H9 (cell line): Measurements from ENCODE around the gene SERINC1. TPM values are rescaled to one million over a fixed set of nuclear protein-coding genes. Genes with fewer than 3 reads are reported as not detected.

ENCODE experiments used
- DNase-seq: peaks from one replicate; pipeline ENCODE4 v3.0.0-alpha.2; 2017
- H2AFZ ChIP-seq: one replicate; pipeline ENCODE4 v1.6.1; 2013; ENCODE audit warnings: mild to moderate bottlenecking, low read length, control low read depth, moderate library complexity
- H2AK5ac ChIP-seq: 2 replicates; pipeline ENCODE4 v1.6.1; 2013; ENCODE audit warnings: low read length, control low read depth, mixed read lengths; ENCODE audit not compliant: insufficient read length
- H2BK120ac ChIP-seq: one replicate; pipeline ENCODE4 v1.6.1; 2013; ENCODE audit warnings: low read depth, mild to moderate bottlenecking, low read length, control low read depth, inconsistent platforms; ENCODE audit not compliant: poor library complexity, severe bottlenecking
- H2BK12ac ChIP-seq: 2 replicates; pipeline ENCODE4 v1.6.1; 2013; ENCODE audit warnings: low read length, control low read depth, mixed read lengths, low read depth; ENCODE audit not compliant: insufficient read length
- H2BK15ac ChIP-seq: 2 replicates; pipeline ENCODE4 v1.6.1; 2013; ENCODE audit warnings: low read depth, low read length, control low read depth
- H2BK20ac ChIP-seq: one replicate; pipeline ENCODE4 v1.6.1; 2013; ENCODE audit warnings: low read depth, mild to moderate bottlenecking, low read length, control low read depth, inconsistent platforms; ENCODE audit not compliant: poor library complexity, severe bottlenecking
- H2BK5ac ChIP-seq: 2 replicates; pipeline ENCODE4 v1.6.1; 2013; ENCODE audit warnings: low read length, control low read depth, mixed read lengths; ENCODE audit not compliant: insufficient read length
- H3K14ac ChIP-seq: 2 replicates; pipeline ENCODE4 v1.6.1; 2013; ENCODE audit warnings: low read length, control low read depth; ENCODE audit not compliant: insufficient read depth
- H3K18ac ChIP-seq: 2 replicates; pipeline ENCODE4 v1.6.1; 2013; ENCODE audit warnings: low read depth, mild to moderate bottlenecking, mixed read lengths, low read length, control low read depth; ENCODE audit not compliant: insufficient read length
- H3K23ac ChIP-seq: 2 replicates; pipeline ENCODE4 v1.6.1; 2013; ENCODE audit warnings: low read length, control low read depth, mixed read lengths, low read depth; ENCODE audit not compliant: insufficient read length
- H3K23me2 ChIP-seq: 2 replicates; pipeline ENCODE4 v1.6.1; 2013; ENCODE audit warnings: low read depth, mild to moderate bottlenecking, mixed read lengths, low read length, control low read depth; ENCODE audit not compliant: insufficient read length, poor library complexity, severe bottlenecking
- H3K27ac ChIP-seq: 2 replicates; pipeline ENCODE4 v1.5.1; 2013; ENCODE audit warnings: low read length, control low read depth, mixed read lengths, low read depth; ENCODE audit not compliant: insufficient read length
- H3K27me3 ChIP-seq: 2 replicates; pipeline ENCODE4 v1.6.1; 2013; ENCODE audit warnings: low read length, control low read depth, inconsistent platforms; ENCODE audit not compliant: insufficient read depth
- H3K4ac ChIP-seq: 2 replicates; pipeline ENCODE4 v1.6.1; 2013; ENCODE audit warnings: low read depth, mild to moderate bottlenecking, control low read depth, inconsistent platforms, low read length, moderate library complexity
- H3K4me1 ChIP-seq: 2 replicates; pipeline ENCODE4 v1.6.1; 2013; ENCODE audit warnings: low read length, control low read depth, inconsistent platforms; ENCODE audit not compliant: insufficient read depth
- H3K4me2 ChIP-seq: 2 replicates; pipeline ENCODE4 v1.6.1; 2013; ENCODE audit warnings: low read length, control low read depth, mixed read lengths; ENCODE audit not compliant: insufficient read length, insufficient read depth
- H3K56ac ChIP-seq: 2 replicates; pipeline ENCODE4 v1.6.1; 2013; ENCODE audit warnings: low read depth, mild to moderate bottlenecking, mixed read lengths, low read length, control low read depth; ENCODE audit not compliant: insufficient read length
- H3K79me1 ChIP-seq: 2 replicates; pipeline ENCODE4 v1.6.1; 2013; ENCODE audit warnings: low read depth, mild to moderate bottlenecking, moderate library complexity, low read length, control low read depth, inconsistent platforms; ENCODE audit not compliant: insufficient read depth, poor library complexity, severe bottlenecking
- H3K79me2 ChIP-seq: 2 replicates; pipeline ENCODE4 v1.6.1; 2013; ENCODE audit warnings: low read length, control low read depth, inconsistent platforms; ENCODE audit not compliant: insufficient read depth
- H3K9ac ChIP-seq: 2 replicates; pipeline ENCODE4 v1.6.1; 2013; ENCODE audit warnings: low read length, control low read depth, mixed read lengths; ENCODE audit not compliant: insufficient read length; ENCODE audit errors: extremely low read depth
- H3K9me3 ChIP-seq: one replicate; pipeline ENCODE4 v1.6.1; 2013; ENCODE audit warnings: low read depth, low read length, inconsistent platforms; ENCODE audit not compliant: control insufficient read depth
- H3T11ph ChIP-seq: one replicate; pipeline ENCODE4 v1.6.1; 2013; ENCODE audit warnings: mild to moderate bottlenecking, low read length, control low read depth, inconsistent platforms
- H4K20me1 ChIP-seq: one replicate; pipeline ENCODE4 v1.6.1; 2013; ENCODE audit not compliant: control insufficient read depth, insufficient read length, insufficient read depth
- H4K5ac ChIP-seq: 2 replicates; pipeline ENCODE4 v1.6.1; 2013; ENCODE audit warnings: low read depth, mild to moderate bottlenecking, mixed read lengths, low read length, control low read depth; ENCODE audit not compliant: insufficient read length
- H4K8ac ChIP-seq: replicated peaks from 2 replicates; pipeline ENCODE4 v1.6.1; 2013; ENCODE audit warnings: low read length, control low read depth, mixed read lengths, low read depth; ENCODE audit not compliant: insufficient read length
- H4K91ac ChIP-seq: 2 replicates; pipeline ENCODE4 v1.6.1; 2013; ENCODE audit warnings: low read depth, mild to moderate bottlenecking, moderate library complexity, mixed read lengths, low read length, control low read depth; ENCODE audit not compliant: insufficient read length
- H3K27ac Mint-ChIP-seq, 3 experiments: 2 replicates in 2 of 3; 3 replicates in 1 of 3; pipeline ENCODE4 v1.8.0; 2020 to 2021; ENCODE audit warnings: mixed read lengths in 3 of 3, mild to moderate bottlenecking in 1 of 3, moderate library complexity in 1 of 3
- H3K27me3 Mint-ChIP-seq: 2 replicates; pipeline ENCODE4 v1.8.0; 2021; ENCODE audit warnings: low read depth, mild to moderate bottlenecking, moderate library complexity, mixed read lengths
- H3K36me3 Mint-ChIP-seq, 3 experiments: 2 replicates in 2 of 3; 3 replicates in 1 of 3; pipeline ENCODE4 v1.8.0; 2020 to 2021; ENCODE audit warnings: low read depth in 3 of 3, mixed read lengths in 3 of 3; ENCODE audit not compliant: insufficient read depth in 1 of 3
- H3K4me1 Mint-ChIP-seq, 2 experiments: 2 replicates each; pipeline ENCODE4 v1.8.0; 2020; ENCODE audit warnings: mixed read lengths in 2 of 2
- H3K4me3 Mint-ChIP-seq, 2 experiments: 2 replicates in 1 of 2; 3 replicates in 1 of 2; pipeline ENCODE4 v1.8.0; 2020 to 2021; ENCODE audit warnings: mild to moderate bottlenecking in 2 of 2, mixed read lengths in 2 of 2, moderate library complexity in 1 of 2
- H3K9me3 Mint-ChIP-seq, 2 experiments: 2 replicates in 1 of 2; 3 replicates in 1 of 2; pipeline ENCODE4 v1.8.0; 2020; ENCODE audit warnings: mild to moderate bottlenecking in 2 of 2, mixed read lengths in 2 of 2, moderate library complexity in 1 of 2
- CTCF ChIP-seq: fragments of 200-600 bp; sonication (generic); conservative IDR thresholded peaks from 3 replicates; pipeline ENCODE4 v1.8.0; 2021; ENCODE audit warnings: antibody characterized with exemption, mild to moderate bottlenecking
- WGBS: extraction: QIAGEN DNeasy Blood & Tissue Kit; methylation state at CpG from one replicate; pipeline ENCODE4 v1.1.7; 2013; ENCODE audit warnings: missing lambda C conversion rate, low lambda C conversion rate, mixed read lengths; ENCODE audit not compliant: insufficient read length; ENCODE audit errors: extremely low coverage; 5-methylcytosine and 5-hydroxymethylcytosine counted together
- total RNA-seq: library from RNA; stranded (reverse); gene quantifications from 2 replicates; pipeline ENCODE4 v1.2.1, GENCODE V29; 2021

Gene SERINC1
- total RNA-seq, 1 experiment from 2014 or later: 48.4 TPM

GRCh38 chr6:122491919-122492555 lies 20.4 kb upstream of the SERINC1 start:
- Histone ChIP-seq H2BK20ac (no peak overlapping the region), H3K56ac (no peak overlapping the region), H3K4me2 (no peak overlapping the region), H3T11ph (no peak overlapping the region), H4K20me1 (no peaks in the 10 kb centered on the region), H3K27me3 (no peaks in the 10 kb centered on the region), H2BK120ac (no peak overlapping the region), H3K23ac (no peak overlapping the region), H4K91ac (no peak overlapping the region), H3K27ac (no peak overlapping the region), H2BK5ac (no peak overlapping the region), H2BK15ac (no peak overlapping the region), H3K9ac (no peak overlapping the region), H3K79me2 (peaks cover 26% of the 10 kb centered on the region), H3K23me2 (no peaks in the 10 kb centered on the region), H4K8ac (no peak overlapping the region), H2AK5ac (no peak overlapping the region), H3K14ac (no peak overlapping the region), H2BK12ac (no peak overlapping the region), H4K5ac (no peak overlapping the region), H3K9me3 (peaks cover 24% of the 10 kb centered on the region), H3K4ac (no peak overlapping the region), H3K18ac (no peak overlapping the region), H3K79me1 (no peaks in the 10 kb centered on the region), H2AFZ (no peak overlapping the region), H3K4me1 (no peaks in the 10 kb centered on the region)
- no peak for DNase-seq
- Mint-ChIP-seq H3K27me3 (no peaks in the 10 kb centered on the region; the same call in 1 of the 2 replicates), H3K4me3 (no peak overlapping the region), H3K27ac (no peak overlapping the region), H3K36me3 (peaks cover 19 to 72% (median 32%) of the 10 kb centered on the region in 3 experiments), H3K4me1 (no peaks in the 10 kb centered on the region), H3K9me3 (peaks cover 10 to 22% of the 10 kb centered on the region in 2 experiments)
- WGBS: no CpG with 5 or more reads among the region's 7 CpGs
- TF ChIP-seq CTCF: peak; percentile 86
